ENCODE measurements around the gene OBSCN.

OBSCN gene

DNA sequence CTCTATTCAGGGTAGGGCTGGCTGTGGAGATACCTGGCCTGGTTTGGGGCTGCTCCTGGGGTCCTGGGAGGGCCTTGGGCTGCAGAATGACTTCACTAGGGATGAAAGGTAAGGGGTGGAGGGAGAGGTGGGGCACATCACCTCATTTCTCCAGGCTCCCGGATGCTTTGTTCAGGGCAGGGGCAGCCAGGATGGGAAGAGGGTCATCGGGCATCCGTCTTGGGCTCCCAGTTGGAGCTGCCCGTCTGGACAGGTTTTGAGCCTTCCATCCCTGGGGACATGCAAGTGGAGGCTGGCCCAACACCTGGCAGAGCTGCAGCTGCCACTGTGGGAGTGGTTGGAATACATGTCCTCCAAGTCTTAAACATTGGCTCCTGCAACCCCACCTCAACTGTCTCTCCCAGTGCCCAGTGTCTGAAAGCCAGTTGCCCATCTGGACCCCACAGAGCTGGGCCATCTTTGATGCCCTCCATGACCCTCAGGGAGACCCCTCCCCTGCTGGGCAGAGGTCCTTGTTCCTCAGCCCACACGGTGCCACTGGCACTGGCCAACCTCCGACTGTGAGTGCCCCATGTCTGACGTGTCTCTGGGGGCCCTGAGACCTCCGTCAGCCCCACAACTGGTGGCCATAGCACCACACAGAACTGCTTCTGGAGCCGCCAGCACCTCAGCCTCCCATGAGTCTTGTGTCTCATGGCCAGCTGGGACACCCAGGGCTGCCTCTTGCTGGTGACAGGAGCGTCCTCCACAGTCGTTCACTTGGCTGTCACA lies 145.9 kb downstream of the OBSCN start:
- DNase-seq (ENCODE audit: low read depth in 1 of 2, low spot score in 1 of 2), result no peak

DNA sequence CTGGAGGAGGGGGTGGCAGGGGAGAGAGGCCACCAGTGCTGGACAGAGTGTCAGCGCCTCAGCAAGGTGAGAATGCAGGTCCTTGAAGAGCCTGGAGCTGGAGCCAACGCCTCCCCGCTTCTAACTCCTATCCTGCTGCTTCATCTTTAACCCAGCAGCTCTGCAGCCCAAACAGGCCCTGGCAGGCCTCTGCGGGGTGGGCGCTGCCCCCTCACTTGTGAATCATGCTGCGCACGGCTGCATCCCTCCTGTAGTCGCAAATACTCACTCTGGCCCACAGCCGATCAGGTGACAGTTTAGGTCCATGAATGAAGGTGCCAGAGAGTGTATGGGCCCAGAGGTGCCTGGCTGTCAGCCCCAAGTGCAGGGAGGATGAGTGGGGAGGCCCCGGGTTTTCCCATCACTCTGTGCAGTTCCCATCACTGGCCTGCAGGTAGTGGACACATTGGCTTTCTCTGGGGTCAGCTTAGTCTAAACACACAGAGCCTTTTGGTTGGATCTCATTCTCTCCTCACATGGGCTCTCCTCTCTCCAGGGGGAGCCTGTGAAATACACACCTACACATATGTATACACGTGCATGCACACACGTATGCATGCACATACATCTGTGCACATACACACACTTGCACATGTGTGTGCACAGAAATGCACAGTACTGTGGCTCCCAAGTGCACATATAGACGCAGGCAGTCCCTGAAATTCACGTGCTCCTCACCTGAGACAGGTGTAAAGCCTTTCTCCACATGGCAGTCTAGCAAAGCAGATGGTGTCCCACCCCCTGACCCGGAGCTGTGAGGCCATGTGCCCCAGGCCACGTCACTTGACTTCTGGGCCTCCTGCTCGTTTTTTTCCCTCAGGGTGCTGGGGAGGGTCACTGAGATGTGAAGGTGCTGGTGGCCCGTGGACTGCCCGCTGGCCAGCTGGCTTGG lies 146.8 kb downstream of the OBSCN start:
- DNase-seq (ENCODE audit: low read depth in 1 of 2, low spot score in 1 of 2), result no peak

DNA sequence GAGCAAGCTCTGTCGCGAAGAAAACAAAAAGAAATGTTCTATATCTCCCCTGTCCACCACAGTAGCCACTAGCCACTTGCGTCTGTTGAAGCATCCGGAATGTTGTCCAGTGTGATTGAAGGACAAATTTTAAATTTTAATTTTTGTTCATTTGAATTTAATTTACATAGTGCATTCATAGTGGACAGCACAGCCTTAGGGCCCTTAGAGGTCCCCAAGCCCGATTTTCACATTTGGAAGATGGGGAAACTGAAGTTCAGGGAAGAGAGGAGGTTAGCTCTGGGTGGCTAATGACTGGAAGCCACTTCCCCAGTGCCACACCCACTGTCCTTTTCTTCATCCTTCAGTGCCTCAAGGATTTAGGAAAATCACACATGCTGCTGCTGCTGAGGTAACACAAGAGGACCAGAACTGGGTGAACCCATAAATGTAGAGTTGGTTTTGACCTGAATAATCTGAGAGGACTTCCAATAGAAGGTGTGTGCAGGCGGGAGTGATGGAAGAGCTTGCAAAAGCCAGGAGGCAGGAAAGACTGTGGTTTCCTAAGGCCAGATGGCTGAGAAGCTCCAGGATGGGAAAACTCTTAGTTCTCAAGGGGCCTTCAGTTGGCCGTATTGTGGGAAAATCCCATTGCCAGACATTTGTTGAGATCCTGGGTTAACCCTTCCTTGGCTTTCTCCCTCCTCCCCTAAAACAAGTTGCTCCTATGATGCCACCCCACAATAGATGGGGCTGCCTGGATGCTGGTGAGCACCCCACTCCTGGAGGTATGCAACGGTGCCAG lies 149.2 kb downstream of the OBSCN start:
- DNase-seq (ENCODE audit: low read depth in 1 of 2, low spot score in 1 of 2), result no peak

DNA sequence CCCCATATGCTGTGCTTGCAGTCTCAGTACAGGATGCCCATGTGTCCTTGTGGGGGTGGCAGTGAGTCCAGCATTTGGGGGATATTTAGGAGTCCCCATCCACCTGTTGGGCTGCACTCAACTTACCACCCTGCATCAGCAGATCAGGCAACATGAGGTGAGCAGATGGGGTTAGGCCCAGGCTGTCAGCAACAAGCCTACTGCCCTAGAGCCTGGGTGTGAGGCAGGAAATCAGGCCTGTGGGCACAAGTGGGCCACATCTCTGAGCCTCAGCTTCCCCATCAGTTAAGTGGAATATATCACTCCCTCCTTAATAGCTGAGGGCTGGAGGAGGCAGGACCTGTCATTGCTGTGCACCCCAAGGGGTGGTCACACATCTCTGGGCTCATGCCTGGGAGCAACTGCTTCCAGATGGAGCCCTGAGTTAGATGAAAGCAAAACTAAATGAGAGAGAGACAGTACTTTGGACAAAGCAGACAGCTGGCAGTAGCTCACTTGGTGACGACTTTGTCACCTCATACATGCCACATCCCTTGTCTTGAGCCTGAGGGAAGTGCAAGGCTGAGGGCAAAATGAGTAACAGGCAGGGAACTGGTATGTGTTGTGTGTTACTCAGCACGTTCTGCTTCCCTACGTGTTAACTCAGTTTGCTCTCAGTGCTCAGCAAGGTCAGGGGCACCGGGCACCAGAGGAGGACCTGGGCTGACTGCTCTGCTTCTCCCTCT lies 150.4 kb downstream of the OBSCN start:
- DNase-seq (ENCODE audit: low read depth in 1 of 2, low spot score in 1 of 2), result no peak

DNA sequence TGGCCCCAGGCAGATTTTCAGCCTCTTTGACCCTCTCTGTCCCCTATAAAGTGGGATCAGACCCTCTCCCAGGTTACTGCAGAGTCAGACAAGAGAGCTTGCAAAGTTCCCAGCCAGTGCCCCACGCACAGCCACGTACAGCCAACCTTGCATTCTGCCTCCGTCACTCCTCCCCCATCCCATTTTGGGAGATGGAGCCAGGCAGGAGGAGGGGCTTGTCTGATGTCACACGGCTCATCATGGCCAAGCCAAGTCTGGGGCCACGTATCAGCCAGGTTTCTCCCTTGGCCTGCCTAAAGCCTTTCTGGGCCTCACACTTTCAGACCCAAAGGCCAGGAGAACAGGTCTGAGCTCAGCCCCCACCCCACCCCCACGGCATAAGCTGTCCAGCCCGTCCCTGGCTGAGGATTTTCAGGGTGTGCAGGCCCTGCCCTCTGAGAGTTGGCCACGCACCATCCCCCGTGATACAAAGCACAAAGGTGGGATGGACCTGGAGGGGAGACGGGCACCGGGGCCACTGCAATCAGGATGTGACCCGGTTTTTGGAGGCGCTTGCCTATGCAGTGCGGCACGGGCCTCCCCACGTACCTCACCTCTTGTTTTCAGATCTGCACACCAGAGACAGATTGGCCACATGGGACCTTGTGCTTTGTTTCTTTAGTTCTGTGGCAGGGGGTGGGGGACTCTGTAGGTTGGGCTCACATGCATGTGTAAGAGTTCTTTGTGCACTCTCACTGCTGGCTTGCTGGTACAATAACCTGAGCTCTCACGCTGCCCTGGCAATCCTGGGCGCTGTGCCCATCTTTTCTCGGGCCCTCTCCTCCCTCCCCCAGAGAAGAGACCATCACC lies 151.1 kb downstream of the OBSCN start:
- no peak for DNase-seq (ENCODE audit: low read depth in 1 of 2, low spot score in 1 of 2)

DNA sequence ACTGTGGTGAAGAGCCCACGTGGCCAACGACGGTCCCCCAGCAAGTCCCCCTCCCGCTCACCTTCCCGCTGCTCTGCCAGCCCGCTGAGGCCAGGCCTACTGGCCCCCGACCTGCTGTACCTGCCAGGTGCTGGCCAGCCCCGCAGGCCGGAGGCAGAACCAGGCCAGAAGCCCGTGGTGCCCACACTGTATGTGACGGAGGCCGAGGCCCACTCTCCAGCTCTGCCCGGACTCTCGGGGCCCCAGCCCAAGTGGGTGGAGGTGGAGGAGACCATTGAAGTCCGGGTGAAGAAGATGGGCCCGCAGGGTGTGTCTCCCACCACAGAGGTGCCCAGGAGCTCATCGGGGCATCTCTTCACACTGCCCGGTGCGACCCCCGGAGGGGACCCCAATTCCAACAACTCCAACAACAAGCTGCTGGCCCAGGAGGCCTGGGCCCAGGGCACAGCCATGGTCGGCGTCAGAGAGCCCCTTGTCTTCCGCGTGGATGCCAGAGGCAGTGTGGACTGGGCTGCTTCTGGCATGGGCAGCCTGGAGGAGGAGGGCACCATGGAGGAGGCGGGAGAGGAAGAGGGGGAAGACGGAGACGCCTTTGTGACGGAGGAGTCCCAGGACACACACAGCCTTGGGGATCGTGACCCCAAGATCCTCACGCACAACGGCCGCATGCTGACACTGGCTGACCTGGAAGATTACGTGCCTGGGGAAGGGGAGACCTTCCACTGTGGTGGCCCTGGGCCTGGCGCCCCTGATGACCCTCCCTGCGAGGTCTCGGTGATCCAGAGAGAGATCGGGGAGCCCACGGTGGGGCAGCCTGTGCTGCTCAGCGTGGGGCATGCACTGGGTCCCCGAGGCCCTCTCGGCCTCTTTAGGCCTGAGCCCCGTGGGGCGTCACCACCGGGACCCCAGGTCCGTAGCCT lies 152.0 kb downstream of the OBSCN start:
- DNase-seq (ENCODE audit: low read depth in 1 of 2, low spot score in 1 of 2), result no peak

DNA sequence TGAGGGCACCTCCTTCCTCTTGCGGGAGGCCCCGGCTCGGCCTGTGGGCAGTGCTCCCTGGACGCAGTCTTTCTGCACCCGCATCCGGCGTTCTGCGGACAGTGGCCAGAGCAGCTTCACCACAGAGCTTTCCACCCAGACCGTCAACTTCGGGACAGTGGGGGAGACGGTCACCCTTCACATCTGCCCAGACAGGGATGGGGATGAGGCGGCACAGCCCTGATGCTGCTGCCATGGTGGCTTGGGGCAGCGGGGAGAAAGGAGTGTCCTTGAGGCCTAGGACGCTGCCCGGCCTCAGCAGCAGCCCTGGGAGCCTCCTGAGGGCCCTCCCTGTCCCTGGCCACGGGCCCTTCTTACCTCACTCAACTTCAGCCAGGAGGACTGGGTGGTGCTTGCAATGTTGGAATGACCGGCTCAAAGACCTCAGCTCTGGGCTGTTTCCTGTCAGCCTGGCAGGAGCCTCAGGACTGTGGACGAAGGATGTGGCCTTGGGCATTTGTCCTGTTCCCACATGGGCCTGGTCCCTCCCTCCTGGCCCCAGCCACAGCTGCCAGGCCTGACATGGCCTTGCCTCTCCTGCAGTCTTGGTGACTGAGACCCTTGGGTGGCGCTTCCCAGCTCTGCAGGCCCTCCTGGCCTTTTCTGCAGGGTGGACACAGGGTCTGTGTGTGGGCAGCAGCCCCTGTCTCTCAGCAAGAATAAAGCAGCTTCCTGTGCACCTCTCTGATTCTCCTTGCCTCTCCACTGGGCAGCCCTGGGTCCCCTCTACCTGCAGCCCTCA lies 152.9 kb downstream of the OBSCN start:
- DNase-seq (ENCODE audit: low read depth in 1 of 2, low spot score in 1 of 2), result no peak

DNA sequence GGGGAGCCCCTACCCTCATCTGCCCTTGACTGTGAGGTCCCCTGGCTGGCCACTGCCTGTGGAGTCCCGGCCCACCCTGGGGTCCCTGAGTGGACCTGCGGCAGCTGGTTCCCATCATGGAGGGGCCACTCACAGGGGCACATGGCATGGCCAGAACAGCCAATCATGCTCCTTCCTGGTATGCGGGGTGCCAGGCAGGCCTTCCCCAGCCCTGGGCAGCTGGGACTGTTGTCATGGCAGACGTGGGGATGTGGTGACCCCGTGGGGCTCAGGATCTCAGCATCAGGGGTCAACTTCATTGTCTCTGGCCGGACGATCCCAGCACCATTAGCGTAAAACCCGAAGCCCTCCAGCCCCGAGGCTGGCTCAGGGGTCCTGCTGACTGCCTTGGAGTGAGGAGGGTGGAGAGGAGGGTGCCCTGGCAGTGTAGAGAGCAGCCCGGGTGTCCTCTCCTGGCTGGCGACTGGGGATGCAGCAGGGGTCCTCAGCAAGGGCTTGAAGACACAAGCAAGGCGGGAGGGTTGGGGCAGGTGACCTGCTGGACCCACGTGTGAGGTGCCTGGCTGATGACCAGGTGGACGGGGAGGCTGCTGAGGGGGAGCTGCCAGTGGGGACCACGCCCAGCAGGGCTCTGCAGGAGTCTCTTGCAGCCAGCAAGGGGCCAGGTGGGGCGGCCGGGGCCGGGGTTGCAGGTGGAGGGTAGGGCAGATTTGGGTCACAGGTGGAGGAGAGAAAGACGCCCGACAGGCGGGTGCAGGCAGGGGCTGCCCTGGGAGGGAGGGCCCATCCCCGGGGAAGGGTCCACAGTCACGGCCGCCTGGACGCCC lies 153.7 kb downstream of the OBSCN start:
- DNase-seq (ENCODE audit: low read depth in 1 of 2, low spot score in 1 of 2), result no peak

DNA sequence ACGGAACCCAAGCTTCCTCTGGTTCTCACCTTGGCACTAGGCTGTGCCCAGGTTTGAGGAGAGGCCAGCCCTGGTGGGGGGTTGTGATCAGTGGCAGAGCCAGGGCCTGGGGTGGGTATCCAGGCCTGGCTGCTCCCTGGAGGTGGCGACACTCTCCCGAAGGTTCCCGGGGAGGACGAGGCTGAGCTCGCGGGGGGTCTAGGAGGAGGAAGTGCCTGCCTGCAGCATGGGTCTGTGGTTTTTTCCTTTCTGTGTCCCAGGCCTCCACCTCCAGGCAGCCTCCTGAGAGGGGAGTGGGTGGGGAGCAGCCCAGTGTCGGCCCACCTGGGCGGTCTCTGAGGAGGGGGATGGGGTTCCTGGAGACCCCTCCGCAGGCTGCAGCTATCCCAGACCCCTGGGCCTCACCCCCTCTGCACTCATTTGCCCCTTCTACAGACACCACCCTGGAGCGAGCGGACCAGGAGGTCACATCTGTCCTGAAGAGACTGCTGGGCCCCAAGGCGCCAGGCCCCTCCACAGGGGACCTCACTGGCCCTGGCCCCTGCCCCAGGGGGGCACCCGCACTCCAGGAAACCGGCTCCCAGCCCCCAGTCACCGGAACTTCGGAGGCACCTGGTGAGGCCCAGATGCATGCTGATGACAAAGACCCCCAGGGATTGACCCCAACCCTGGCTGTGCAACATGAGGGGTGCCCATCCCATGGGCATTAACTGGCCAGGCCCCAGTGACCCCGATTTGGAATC lies 154.5 kb downstream of the OBSCN start:
- DNase-seq (ENCODE audit: low read depth in 1 of 2, low spot score in 1 of 2), result no peak

DNA sequence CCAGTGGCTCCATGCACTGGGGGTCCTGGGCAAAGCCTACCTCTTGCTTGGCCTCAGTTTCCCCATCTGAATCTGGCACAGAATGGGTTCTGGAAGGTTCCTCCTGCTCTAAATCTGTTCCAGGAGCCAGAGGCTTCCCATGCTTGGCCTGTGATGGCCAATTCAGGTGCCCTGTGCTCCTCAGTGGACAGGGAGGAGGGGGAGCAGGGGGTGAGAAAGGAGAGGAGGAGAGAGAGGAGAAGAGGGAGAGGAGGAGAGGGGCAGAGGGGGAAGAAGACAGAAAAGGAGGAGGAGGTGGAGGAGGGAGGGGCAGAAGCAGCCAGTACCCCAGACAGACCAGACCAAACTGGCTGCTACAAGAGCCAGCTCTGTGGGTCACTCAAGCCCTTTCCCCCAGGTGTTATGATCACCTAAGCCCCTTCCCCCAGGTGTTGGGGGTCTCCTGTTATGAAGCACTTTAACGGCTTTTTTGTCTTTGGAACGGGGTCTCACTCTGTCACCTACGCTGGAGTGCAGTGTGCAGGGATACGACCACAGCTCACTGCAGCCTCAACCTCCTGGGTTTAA lies 155.1 kb downstream of the OBSCN start:
- DNase-seq (ENCODE audit: low read depth in 1 of 2, low spot score in 1 of 2), result no peak

DNA sequence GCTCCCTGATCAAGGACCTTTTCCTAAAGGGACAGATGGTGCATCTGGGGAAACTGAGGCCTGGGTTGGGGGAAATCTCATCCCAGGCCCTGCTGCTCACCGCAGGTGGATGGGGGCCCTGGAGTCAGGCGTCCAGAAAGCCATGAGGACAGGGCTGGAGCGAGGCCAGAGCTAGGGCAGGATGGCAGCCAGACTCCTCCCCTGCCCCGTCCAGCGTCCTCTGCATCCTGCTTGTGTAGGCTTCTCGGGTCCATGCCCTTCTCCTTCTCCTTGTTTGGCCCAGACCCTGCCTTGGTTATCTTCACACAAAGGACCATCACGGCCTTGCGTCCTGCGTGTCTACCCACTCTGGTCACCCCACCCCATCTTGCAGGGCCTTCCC lies 155.8 kb downstream of the OBSCN start:
- no peak for DNase-seq (ENCODE audit: low read depth in 1 of 2, low spot score in 1 of 2)

DNA sequence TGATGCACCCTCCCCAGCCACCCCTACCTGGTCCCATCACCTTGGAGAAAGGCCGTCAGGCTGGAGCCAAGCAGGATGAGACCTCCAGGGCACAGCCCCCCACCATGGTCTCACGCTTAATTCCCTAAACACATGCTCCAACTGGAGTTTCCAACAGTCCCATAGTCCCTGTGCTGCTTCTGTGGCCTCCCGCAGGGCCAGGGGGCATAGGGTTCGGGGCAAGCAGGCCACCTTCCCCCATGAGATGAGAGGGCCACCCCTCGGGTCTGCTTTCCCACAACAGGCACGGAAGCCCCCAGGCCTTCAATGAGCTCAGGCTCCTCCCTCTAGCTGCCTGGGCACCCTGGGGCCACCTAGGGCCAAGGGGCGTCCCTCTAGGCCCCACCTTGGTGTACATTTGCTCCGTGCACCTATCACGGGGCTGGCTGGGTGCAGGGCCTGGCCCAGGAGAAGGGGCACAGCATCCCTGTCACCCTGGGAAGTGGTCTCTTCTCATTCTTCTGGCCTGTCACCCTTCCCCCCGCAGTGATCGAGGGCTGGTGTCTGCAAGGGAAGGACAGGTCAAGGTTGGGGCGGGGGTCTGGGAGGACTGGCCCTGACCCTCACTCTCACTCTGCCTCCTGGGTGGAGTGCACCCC lies 156.3 kb downstream of the OBSCN start:
- no peak for DNase-seq (ENCODE audit: low read depth in 1 of 2, low spot score in 1 of 2)

DNA sequence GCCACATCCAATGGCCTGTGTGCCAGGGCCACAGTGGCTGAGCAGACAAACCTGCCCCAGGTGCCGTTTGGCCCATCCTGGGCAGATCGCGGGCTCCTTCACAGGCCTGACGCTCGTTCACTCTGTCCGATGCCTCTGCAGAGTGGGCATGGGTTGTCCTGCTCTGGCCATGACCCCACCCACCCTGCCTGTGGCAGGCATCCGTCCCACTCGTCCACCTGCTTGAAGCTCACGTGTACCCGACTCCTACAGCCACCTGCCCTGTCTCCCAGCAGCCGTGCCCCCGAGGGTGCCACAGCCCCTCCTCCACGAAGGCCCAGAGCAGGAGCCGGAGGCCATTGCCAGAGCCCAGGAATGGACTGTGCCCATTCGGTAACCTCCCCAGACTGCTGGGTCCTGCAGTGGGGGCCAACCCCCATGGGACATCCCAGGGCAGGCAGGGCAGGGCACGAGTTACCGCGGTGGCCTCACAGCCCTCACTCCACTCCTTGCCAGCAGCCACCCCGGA lies 156.9 kb downstream of the OBSCN start:
- DNase-seq (ENCODE audit: low read depth in 1 of 2, low spot score in 1 of 2), result no peak

DNA sequence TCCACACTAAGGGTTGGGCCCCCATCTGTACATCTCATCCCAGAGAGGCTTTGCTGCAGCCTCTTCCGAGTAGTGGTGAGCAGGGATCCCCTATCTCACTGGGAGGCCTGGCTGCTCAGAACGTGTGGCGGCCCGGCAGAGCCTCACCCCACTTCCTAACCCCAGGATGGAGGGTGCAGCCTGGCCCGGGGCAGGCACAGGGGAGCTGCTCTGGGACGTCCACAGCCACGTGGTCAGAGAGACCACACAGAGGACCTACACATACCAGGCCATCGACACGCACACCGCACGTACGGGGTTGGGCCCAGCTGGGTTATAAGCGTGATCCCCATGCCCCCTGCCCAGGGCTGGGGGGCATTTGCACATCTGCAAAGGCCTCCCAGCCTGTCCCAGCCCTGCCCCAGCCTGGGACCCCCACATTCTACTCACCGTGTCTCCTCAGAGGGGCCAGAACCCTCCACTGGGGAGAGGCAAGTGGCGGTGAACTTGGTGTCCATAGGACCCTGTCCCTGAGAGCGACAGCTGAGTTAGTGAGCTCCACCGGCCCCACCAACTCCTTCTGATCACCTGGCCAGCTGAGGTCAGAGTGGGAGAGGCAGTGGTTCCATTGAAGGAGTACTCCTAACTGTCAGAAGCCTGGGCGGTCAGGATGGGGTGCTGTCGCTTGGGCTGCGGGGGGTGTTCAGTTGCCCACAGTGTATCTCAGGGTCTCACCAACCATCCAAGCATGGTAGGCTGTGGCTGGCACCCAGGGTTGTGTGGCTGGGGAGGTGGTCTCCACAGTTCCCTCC lies 157.6 kb downstream of the OBSCN start:
- DNase-seq (ENCODE audit: low read depth in 1 of 2, low spot score in 1 of 2), result no peak

Data from activated CD4-positive, alpha-beta T cell treated with anti-CD3 and anti-CD28 coated beads, Interleukin-2, amount 50 U/mL, for 24 hours (primary cell).